Activated CD8-positive, alpha-beta T cell treated with anti-CD3 and anti-CD28 coated beads, Interleukin-2, amount 10 ng/mL, durations not matched to agents 7 days and 5 days (primary cell): Measurements from ENCODE around the gene SACS. TPM values are rescaled to one million over a fixed set of nuclear protein-coding genes. Genes with fewer than 3 reads are reported as not detected.
A peak's percentile ranks its signal among the peaks of the same experiment; 100 is the strongest.

ENCODE experiments used
- ATAC-seq: fragments of 150-1000 bp; cut with Tn5 transposase; one replicate; pipeline ENCODE4 v1.10.0; 2021; ENCODE audit warnings: moderate library complexity
- CTCF ChIA-PET: fragments of 350-600 bp; sonication (Branson Sonifier 250); formaldehyde crosslinking; loops from one replicate; lab custom pipeline; 2021; ENCODE audit warnings: antibody characterized with exemption; lab: Charles Lee
- POLR2A ChIA-PET: fragments of 350-600 bp; sonication (Branson Sonifier 250); formaldehyde crosslinking; loops from one replicate; lab custom pipeline; 2021; ENCODE audit warnings: antibody characterized with exemption; lab: Charles Lee
- DNase-seq: peaks from one replicate; pipeline ENCODE4 v3.0.0-alpha.2; 2020
- H3K27ac Mint-ChIP-seq: one replicate; pipeline ENCODE4 v1.8.0; 2021; ENCODE audit warnings: mild to moderate bottlenecking, mixed read lengths
- H3K27me3 Mint-ChIP-seq: one replicate; pipeline ENCODE4 v1.8.0; 2021; ENCODE audit warnings: low read depth, mixed read lengths
- H3K36me3 Mint-ChIP-seq: one replicate; pipeline ENCODE4 v1.8.0; 2021; ENCODE audit warnings: low read depth, mixed read lengths
- H3K4me1 Mint-ChIP-seq: one replicate; pipeline ENCODE4 v1.8.0; 2021; ENCODE audit warnings: low read depth, mixed read lengths
- H3K4me3 Mint-ChIP-seq: one replicate; pipeline ENCODE4 v1.8.0; 2021; ENCODE audit warnings: mild to moderate bottlenecking, mixed read lengths
- H3K9me3 Mint-ChIP-seq: one replicate; pipeline ENCODE4 v1.8.0; 2022; ENCODE audit warnings: mixed read lengths; ENCODE audit not compliant: insufficient read depth
- total RNA-seq, 2 experiments: library from RNA; stranded (reverse); gene quantifications; one replicate each; pipeline ENCODE4 v1.2.3, GENCODE V29; 2021

Gene SACS
- total RNA-seq, 2 experiments from 2014 or later: 30.6 to 32.4 TPM

DNA sequence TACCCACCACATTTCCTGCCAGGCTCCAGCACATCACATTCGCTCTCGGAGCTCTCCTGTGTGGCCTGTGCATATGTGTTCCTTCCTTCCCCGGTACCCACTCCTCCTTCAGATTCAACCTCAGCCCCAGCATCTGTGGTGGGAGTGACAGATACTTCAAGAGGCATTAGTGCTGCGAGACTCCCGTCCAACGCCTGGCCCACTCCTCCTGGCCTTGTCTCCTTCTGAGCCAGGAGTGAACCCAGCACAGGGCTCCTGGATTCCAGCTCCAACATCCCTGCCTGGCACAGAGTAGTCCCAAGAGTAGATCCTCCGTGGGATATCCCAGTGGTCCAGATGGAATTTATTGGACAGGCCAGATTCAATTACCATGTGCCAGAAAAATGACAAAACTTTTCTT, 55.9 kb downstream of the SACS start:
- ChIA-PET POLR2A (interaction anchor here (0.7 kb wide), 1 partner anchor 43 kb away, joined by 4 read pairs; no protein-coding TSS in a partner anchor), CTCF (no interaction called here)
- Mint-ChIP-seq H3K4me3 (no peak overlapping the region), H3K4me1 (peaks cover 58% of the 10 kb centered on the region), H3K27ac (no peak overlapping the region), H3K9me3 (no peaks in the 10 kb centered on the region), H3K36me3 (peaks cover 13% of the 10 kb centered on the region), H3K27me3 (peaks cover 2% of the 10 kb centered on the region)
- DNase-seq: no peak
- no peak for ATAC-seq

DNA sequence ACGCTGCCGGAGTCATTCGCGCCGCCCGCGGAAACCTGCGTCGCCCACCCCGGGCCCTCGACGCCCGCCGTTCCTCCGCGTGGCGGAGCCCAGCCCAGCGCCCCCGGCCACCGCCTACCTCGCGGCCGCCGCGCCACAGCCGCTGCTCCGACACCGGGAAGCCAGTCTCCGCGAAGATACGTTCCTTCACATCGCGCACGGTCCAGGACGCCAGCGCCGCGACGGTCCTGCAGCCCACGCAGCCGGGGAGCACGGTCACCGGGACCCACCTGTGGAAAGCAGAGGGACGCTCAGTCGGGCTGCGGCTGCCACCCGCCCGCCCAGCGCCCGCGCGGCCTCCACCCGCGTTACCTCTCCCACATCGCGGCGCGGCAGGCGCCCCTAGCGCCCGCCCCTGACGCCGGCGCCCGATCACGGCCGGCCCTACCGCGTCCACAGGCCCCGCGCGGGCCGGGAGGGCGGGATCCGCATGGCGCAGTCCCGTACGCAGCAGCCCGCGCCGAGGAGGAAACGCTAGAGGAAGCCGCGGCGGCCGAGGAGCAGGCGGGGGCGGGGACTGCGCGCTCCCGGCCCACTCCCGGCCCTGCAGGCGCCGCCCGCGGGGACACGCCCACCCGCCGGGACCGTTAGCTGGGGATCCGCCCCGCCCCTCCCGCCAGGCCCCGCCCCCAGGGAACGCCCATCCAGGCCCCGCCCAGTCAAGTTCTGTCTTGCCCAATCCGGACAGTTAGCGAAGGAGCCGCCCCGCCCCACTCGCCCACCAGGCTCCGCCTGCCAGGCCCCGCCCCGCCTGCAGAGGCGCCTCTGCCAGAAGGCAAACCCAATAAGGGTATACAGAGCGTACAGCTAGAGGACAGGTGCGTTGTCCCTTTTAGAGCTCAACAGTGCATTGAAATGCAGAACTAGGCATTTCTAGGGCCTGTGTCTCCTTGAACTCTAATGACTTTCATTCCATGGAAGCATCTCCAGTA, 58.2 kb downstream of the SACS start:
- peaks cover 28% of the 10 kb centered on the region for H3K36me3 Mint-ChIP-seq
- ChIA-PET CTCF (no interaction called here), POLR2A (interaction anchor here (0.8 kb wide), 1 partner anchor 15 kb away, joined by 3 read pairs; no protein-coding TSS in a partner anchor)
- peak overlapping the region; percentile 69 for H3K27ac Mint-ChIP-seq
- H3K27me3 Mint-ChIP-seq: no peaks in the 10 kb centered on the region
- ATAC-seq: peak; percentile 95
- H3K4me1 Mint-ChIP-seq: peaks cover 67% of the 10 kb centered on the region
- no peaks in the 10 kb centered on the region for H3K9me3 Mint-ChIP-seq
- peak overlapping the region; percentile 79 for H3K4me3 Mint-ChIP-seq
- DNase-seq: peak; percentile 97

DNA sequence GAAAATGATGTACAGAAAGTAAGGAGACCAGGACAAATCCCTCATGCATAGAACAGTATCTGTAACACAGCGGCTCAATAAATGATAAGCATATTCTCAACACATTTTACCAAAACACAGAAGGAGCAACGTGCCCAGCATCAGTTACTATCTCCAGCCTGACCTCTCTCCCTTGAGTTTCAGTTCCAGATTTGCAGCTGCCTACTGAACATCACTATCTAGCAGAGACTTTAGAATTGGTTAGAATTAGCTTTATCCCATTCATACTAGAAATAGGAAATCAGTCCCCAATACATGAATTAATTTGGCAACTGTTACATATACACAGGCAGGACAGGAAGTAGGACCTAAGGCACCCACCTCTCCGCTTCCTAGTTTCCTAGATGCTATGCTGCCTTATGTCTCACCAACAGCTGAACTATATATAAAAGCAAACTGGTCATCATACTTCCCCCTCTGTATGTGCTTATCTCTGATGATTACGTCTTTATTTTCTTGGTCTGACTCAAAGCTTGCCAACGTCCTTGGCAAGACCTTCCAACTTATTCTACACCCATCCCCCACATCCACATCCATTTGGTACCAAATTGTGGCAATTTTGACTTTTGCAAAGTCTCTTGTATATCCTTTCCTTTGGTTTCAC, 61.1 kb downstream of the SACS start:
- peaks cover 38% of the 10 kb centered on the region for H3K36me3 Mint-ChIP-seq
- no peak overlapping the region for H3K4me3 Mint-ChIP-seq
- POLR2A ChIA-PET: no interaction called here
- H3K9me3 Mint-ChIP-seq: no peaks in the 10 kb centered on the region
- DNase-seq (no peak), ATAC-seq (no peak)
- peaks cover 38% of the 10 kb centered on the region for H3K4me1 Mint-ChIP-seq
- peak overlapping the region; percentile 17 for H3K27ac Mint-ChIP-seq
- no peaks in the 10 kb centered on the region for H3K27me3 Mint-ChIP-seq
- CTCF ChIA-PET: no interaction called here

DNA sequence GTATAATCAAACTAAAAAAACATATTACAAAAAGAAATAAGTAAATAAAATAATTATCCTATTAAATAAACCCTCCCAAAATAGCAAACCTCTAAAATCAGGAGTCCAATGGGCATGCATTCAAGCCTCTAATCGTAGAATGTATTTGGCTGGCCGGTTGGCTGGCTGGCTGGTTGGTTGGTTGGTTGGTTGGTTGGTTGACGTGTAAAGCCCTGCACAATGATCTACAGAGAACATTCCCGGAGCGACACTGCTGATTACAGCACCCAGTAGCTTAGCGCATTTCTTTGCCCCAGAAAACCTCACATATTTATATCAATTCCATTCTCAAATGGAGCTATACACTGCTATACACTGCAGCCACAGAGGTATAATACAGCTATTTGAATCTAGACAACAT, 65.6 kb downstream of the SACS start:
- Mint-ChIP-seq H3K36me3 (peaks cover 62% of the 10 kb centered on the region), H3K27me3 (no peaks in the 10 kb centered on the region), H3K27ac (no peak overlapping the region), H3K4me1 (peaks cover 12% of the 10 kb centered on the region), H3K4me3 (no peak overlapping the region), H3K9me3 (no peaks in the 10 kb centered on the region)
- no peak for DNase-seq
- ChIA-PET POLR2A (no interaction called here), CTCF (no interaction called here)
- ATAC-seq: no peak

DNA sequence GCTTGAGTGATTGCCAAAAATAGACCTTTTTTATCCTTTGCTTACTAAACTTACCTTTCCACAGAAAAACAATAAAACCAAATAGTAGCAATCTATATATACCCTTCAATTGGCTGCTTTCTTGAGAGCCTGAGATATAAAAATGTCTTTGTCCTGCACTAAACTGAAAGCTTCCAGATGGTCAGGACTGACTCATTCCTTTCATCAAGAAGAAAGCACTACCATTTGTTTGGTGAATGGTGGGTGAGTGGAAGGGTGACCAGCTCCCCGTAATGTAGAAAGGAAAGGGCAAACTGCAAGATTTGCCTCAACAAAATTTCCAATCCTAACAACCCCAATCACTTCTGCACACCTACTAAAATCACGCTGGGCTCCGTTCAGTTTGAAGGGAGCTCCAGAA, 67.8 kb downstream of the SACS start:
- CTCF ChIA-PET: no interaction called here

DNA sequence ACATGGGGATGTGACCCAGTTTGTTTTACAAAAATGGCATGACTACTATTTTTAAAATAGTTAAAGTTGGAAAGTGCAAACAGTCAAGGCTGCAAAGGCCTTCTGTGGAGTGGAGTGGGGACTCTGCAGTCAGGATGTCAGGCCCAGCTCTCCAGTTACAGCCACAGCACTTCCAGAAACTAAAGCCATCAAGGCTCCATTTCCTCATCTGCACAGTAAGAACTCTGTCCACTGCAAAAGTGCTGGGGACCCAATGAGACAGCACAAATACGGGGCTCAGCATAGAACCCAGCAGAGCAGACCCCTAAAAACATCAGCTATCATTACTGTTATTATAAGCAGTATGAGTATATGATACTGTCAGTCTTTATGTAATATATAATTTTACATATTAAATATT, 73.6 kb downstream of the SACS start:
- no peaks in the 10 kb centered on the region for H3K9me3 Mint-ChIP-seq
- ChIA-PET CTCF (no interaction called here), POLR2A (no interaction called here)
- no peak for DNase-seq
- H3K4me3 Mint-ChIP-seq: no peak overlapping the region
- H3K27me3 Mint-ChIP-seq: no peaks in the 10 kb centered on the region
- H3K36me3 Mint-ChIP-seq: peaks cover 66% of the 10 kb centered on the region
- no peaks in the 10 kb centered on the region for H3K4me1 Mint-ChIP-seq
- no peak for ATAC-seq
- H3K27ac Mint-ChIP-seq: no peak overlapping the region

More for the DNA sequence above, 67.8 kb downstream of the SACS start:
- Mint-ChIP-seq H3K27me3 (no peaks in the 10 kb centered on the region), H3K4me1 (no peaks in the 10 kb centered on the region), H3K36me3 (peaks cover 62% of the 10 kb centered on the region), H3K4me3 (no peak overlapping the region), H3K9me3 (no peaks in the 10 kb centered on the region), H3K27ac (no peak overlapping the region)
- POLR2A ChIA-PET: interaction anchor here (0.6 kb wide), 1 partner anchor 211 kb away, joined by 3 read pairs; no protein-coding TSS in a partner anchor
- DNase-seq: no peak
- no peak for ATAC-seq

DNA sequence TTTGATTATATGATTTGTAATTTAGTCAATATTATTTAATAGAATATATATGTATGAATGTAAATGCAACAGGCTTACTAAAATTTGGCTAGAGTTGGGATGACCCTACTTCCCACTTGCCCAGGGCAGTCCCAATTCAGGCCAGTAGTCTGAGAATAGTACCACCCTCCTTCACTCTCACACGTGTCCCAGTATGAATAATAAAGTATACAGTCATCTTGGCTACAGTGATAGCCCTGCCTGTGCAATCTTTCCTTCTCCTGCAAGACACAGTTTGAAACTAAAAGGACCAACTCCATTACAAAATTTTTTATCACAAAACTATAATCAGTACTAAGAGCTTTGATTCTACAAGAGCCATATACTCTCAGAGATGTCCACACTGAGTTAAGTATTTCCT, 76.2 kb downstream of the SACS start:
- Mint-ChIP-seq H3K9me3 (no peaks in the 10 kb centered on the region), H3K4me1 (no peaks in the 10 kb centered on the region), H3K27ac (no peak overlapping the region), H3K4me3 (no peak overlapping the region), H3K36me3 (peaks cover 68% of the 10 kb centered on the region), H3K27me3 (no peaks in the 10 kb centered on the region)
- DNase-seq (no peak), ATAC-seq (no peak)
- POLR2A ChIA-PET: no interaction called here
- CTCF ChIA-PET: no interaction called here

DNA sequence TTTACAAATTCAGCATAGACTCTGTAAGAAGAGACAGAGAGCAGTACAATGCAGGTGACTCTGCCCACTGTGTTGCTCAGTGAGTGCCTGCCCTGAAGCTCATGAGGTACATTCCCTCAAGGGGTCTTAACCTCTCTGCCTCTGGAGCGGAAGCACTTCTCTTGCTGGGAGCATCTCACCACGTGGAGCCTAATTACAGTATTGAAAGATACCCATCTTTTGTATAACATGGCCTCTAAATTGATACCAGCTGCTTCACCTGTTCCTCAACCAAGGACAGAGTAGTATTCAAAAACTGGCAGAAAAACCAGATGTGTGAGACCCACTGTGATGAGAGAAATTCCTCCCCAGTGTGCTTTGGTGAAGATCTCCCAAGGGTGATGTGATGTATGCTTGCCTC, 77.1 kb downstream of the SACS start:
- peaks cover 3% of the 10 kb centered on the region for H3K9me3 Mint-ChIP-seq
- ChIA-PET POLR2A (no interaction called here), CTCF (no interaction called here)
- ATAC-seq (no peak), DNase-seq (no peak)
- H3K4me3 Mint-ChIP-seq: no peak overlapping the region
- peaks cover 69% of the 10 kb centered on the region for H3K36me3 Mint-ChIP-seq
- no peaks in the 10 kb centered on the region for H3K27me3 Mint-ChIP-seq
- H3K4me1 Mint-ChIP-seq: no peaks in the 10 kb centered on the region
- H3K27ac Mint-ChIP-seq: no peak overlapping the region

DNA sequence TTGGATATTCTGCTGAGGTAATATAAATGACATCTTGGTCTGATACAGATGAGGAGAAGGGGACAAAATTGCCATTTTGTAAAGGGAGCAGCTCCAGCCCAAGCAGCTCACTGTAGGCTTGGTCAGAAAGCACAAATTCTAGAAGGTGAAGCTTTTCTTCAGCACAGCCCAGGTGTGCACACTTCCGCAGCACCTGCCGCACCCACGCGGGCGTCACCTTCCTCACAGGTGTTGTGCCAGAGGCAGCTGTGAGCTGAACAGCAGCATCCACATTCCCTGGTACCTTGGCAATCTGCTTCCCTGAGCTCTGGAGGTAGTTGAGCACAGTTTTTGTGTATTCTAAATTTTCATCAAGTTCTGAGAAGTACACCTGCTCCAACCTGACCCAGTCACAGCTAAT, 79.0 kb downstream of the SACS start:
- ChIA-PET POLR2A (no interaction called here), CTCF (no interaction called here)
- H3K27me3 Mint-ChIP-seq: no peaks in the 10 kb centered on the region
- DNase-seq (no peak), ATAC-seq (no peak)
- H3K4me1 Mint-ChIP-seq: peaks cover 3% of the 10 kb centered on the region
- H3K9me3 Mint-ChIP-seq: peaks cover 3% of the 10 kb centered on the region
- peaks cover 74% of the 10 kb centered on the region for H3K36me3 Mint-ChIP-seq
- no peak overlapping the region for H3K4me3 Mint-ChIP-seq
- no peak overlapping the region for H3K27ac Mint-ChIP-seq

DNA sequence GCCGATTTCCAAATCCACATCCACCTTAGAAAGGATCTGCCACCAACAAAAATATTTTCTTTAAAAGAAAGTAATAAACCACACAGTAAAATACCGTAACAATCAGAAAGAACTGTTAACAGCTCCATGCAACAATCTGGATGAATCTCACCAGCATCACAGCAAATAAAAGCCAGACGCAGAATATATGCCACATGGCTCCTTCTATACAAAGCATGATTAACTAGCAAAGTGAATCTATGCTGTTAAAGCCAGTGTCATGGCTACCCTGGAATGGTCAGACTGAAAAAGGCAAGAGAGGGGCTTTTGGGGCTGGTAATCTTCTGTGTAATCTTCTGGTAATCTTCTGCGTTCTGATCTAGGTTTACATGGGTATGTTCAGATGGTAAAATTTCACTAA, 81.3 kb downstream of the SACS start:
- Mint-ChIP-seq H3K9me3 (peaks cover 3% of the 10 kb centered on the region), H3K36me3 (peaks cover 85% of the 10 kb centered on the region), H3K4me1 (peaks cover 3% of the 10 kb centered on the region), H3K4me3 (no peak overlapping the region), H3K27me3 (no peaks in the 10 kb centered on the region), H3K27ac (no peak overlapping the region)
- ChIA-PET POLR2A (no interaction called here), CTCF (no interaction called here)
- ATAC-seq (no peak), DNase-seq (no peak)

DNA sequence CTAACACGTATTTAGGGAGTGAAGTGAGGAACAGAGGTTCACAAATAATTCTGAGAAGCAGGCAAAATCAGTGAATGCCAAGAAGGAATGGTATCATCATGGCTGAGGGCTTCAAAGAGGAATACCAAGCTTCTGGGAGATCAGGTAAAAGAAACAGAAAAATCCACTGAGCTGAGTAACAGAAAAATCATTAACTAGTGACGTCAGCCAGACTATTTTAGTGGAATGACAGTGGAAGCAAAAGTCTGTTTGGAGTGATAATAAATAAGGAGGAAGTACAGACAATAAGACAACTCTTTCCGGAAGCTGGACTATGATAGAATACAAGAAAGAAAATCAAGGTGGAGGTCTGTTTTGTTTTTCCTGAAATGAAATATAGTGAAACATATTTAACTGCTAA, 83.5 kb downstream of the SACS start:
- Mint-ChIP-seq H3K27me3 (no peaks in the 10 kb centered on the region), H3K36me3 (peaks cover 81% of the 10 kb centered on the region), H3K27ac (no peak overlapping the region), H3K4me3 (no peak overlapping the region), H3K4me1 (peaks cover 3% of the 10 kb centered on the region), H3K9me3 (peaks cover 3% of the 10 kb centered on the region)
- ATAC-seq (no peak), DNase-seq (no peak)
- ChIA-PET POLR2A (interaction anchor here (1.1 kb wide), 1 partner anchor 20 kb away, joined by 3 read pairs; no protein-coding TSS in a partner anchor), CTCF (interaction anchor here (1.0 kb wide), 1 partner anchor 12 kb away, joined by 4 read pairs; no protein-coding TSS in a partner anchor)
